Nephron progenitor cell (in vitro differentiated cells): Measurements from ENCODE around the gene SLC36A1.
"Not testable (repeated sequence)": the region's sequence is repeated elsewhere in the genome, so short reads cannot be mapped to it uniquely, and the experiment has no call there.

Source experiments
- DNase-seq: peaks from one replicate; pipeline ENCODE4 v3.0.0; 2021
- H3K27ac Mint-ChIP-seq: 2 replicates; pipeline ENCODE4 v1.8.0; 2021; ENCODE audit warnings: mild to moderate bottlenecking, moderate library complexity, mixed read lengths
- H3K27me3 Mint-ChIP-seq: 2 replicates; pipeline ENCODE4 v1.8.0; 2021; ENCODE audit warnings: mild to moderate bottlenecking, low read depth, mixed read lengths; ENCODE audit not compliant: poor library complexity
- H3K36me3 Mint-ChIP-seq: 2 replicates; pipeline ENCODE4 v1.8.0; 2021; ENCODE audit warnings: low read depth, mixed read lengths
- H3K4me1 Mint-ChIP-seq: 2 replicates; pipeline ENCODE4 v1.8.0; 2021; ENCODE audit warnings: mixed read lengths
- H3K4me3 Mint-ChIP-seq: 2 replicates; pipeline ENCODE4 v1.8.0; 2021; ENCODE audit warnings: mild to moderate bottlenecking, moderate library complexity, mixed read lengths
- H3K9me3 Mint-ChIP-seq: 2 replicates; pipeline ENCODE4 v1.8.0; 2021; ENCODE audit warnings: mild to moderate bottlenecking, moderate library complexity, mixed read lengths
- CTCF ChIP-seq: fragments of 200-600 bp; sonication (generic); IDR thresholded peaks from 2 replicates; pipeline ENCODE4 v1.5.0; 2021; ENCODE audit warnings: antibody characterized with exemption

The SLC36A1 gene

GRCh38 chr5:151414536-151414935 lies 32.9 kb upstream of the SLC36A1 start:
- H3K36me3 Mint-ChIP-seq, result peaks cover 5% of the 10 kb centered on the region
- TF ChIP-seq CTCF, result no peak
- no peaks in the 10 kb centered on the region for H3K4me1 Mint-ChIP-seq
- peaks cover 34% of the 10 kb centered on the region for H3K9me3 Mint-ChIP-seq
- H3K27ac Mint-ChIP-seq, result no peak overlapping the region
- peaks cover 17% of the 10 kb centered on the region for H3K27me3 Mint-ChIP-seq
- DNase-seq, result no peak
- H3K4me3 Mint-ChIP-seq, result no peak overlapping the region

GRCh38 chr5:151417712-151418111 lies 29.7 kb upstream of the SLC36A1 start:
- no peak overlapping the region for H3K4me3 Mint-ChIP-seq
- DNase-seq, result no peak
- H3K27ac Mint-ChIP-seq, result no peak overlapping the region
- peaks cover 5% of the 10 kb centered on the region for H3K36me3 Mint-ChIP-seq
- peaks cover 21% of the 10 kb centered on the region for H3K27me3 Mint-ChIP-seq
- no peaks in the 10 kb centered on the region for H3K4me1 Mint-ChIP-seq
- H3K9me3 Mint-ChIP-seq, result peaks cover 43% of the 10 kb centered on the region
- TF ChIP-seq CTCF, result no peak

- peaks cover 5% of the 10 kb centered on the region for H3K36me3 Mint-ChIP-seq
- no peak for DNase-seq
- no peak for TF ChIP-seq CTCF
- H3K27ac Mint-ChIP-seq, result no peak overlapping the region
- no peak overlapping the region for H3K4me3 Mint-ChIP-seq
- peaks cover 43% of the 10 kb centered on the region for H3K9me3 Mint-ChIP-seq
- H3K4me1 Mint-ChIP-seq, result no peaks in the 10 kb centered on the region
- H3K27me3 Mint-ChIP-seq, result peaks cover 20% of the 10 kb centered on the region
Measured at GRCh38 chr5:151420127-151420526, 27.3 kb upstream of the SLC36A1 start.

DNA sequence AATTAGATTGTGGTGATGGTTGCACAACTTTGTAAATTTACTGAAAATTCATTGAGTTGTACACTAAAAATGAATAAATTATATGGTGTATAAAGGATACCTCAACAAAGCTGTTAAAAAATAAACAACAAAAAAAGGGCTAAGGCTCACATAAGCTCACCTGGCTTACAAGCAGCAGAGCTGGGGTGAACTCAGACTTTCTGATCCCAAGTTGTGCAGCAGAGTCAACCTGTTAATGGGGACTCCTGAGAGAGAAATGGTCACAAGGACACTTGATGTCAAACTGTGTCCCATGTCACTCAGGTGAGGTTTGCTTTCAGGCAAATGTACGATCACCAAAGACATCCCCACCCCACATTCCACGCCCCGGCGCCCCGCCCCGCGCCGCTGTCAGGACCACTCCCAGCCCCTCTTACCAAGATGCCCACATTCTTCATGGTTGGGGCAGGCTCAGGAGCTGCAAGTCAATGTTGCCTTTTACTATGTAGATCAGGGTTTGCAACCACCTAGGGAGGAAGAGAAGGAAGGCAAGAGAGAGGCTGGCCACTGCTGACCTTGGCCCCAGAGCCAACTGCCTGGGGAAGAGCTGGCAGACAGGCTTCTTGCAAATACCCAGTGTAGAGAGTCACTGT lies 22.4 kb upstream of the SLC36A1 start:
- H3K36me3 Mint-ChIP-seq, result no peaks in the 10 kb centered on the region
- H3K4me1 Mint-ChIP-seq, result no peaks in the 10 kb centered on the region
- H3K9me3 Mint-ChIP-seq, result peaks cover 5% of the 10 kb centered on the region
- peaks cover 26% of the 10 kb centered on the region for H3K27me3 Mint-ChIP-seq
- TF ChIP-seq CTCF, result no peak
- H3K27ac Mint-ChIP-seq, result no peak overlapping the region
- H3K4me3 Mint-ChIP-seq, result no peak overlapping the region
- peak; percentile 10 for DNase-seq

GRCh38 chr5:151426347-151426746 lies 21.1 kb upstream of the SLC36A1 start:
- H3K27me3 Mint-ChIP-seq, result peaks cover 20% of the 10 kb centered on the region
- not testable (repeated sequence) for H3K27ac Mint-ChIP-seq, H3K36me3 Mint-ChIP-seq, H3K9me3 Mint-ChIP-seq, DNase-seq, H3K4me3 Mint-ChIP-seq, H3K4me1 Mint-ChIP-seq

DNA sequence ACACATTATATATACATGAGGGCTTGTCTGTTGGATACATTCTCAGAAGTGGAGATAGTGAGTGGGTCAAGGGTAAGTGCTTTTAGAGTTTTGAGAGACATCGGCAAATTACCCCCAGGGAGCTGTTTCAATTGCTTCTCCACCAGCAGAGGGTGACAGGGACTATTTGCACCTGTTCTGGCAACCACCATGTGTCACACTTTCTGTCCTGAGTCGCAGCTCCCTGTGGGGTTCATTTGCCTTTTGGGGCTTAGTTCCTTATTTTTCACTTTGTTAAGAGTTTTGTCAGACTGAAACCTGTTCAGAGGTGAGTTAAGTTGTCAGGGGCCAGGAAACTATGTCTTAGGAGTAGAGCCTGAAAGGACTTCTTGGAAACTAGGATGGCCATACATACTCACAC lies 20.1 kb upstream of the SLC36A1 start:
- Mint-ChIP-seq H3K36me3 (no peaks in the 10 kb centered on the region), H3K27ac (no peak overlapping the region), H3K9me3 (no peaks in the 10 kb centered on the region), H3K27me3 (peaks cover 15% of the 10 kb centered on the region), H3K4me1 (no peaks in the 10 kb centered on the region), H3K4me3 (no peak overlapping the region)
- no peak for TF ChIP-seq CTCF
- no peak for DNase-seq
